ENCODE measurements around the gene NELL1.
"Not testable (repeated sequence)": the region's sequence is repeated elsewhere in the genome, so short reads cannot be mapped to it uniquely, and the experiment has no call there.

The NELL1 gene

DNA sequence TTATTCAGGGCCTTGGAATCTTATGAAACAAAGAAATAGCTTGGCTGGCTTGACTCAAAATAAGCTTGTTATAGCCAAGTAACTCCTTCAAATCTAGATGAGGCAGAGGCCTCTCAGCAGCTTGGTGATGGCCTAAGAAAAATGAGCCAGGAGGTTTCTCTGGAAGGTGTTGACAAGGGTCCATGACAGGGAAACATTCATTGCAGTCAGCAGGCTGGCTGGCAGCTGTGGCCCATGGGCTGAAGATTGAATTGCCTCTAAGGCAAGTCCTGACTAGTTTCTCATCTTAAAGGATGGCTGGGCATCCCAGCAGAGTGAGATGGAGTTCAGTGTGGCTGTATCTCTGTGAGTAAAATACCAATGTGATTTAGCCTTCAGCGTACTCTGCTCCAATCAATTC, 441.0 kb downstream of the NELL1 start:
- no peak for DNase-seq (ENCODE audit: low spot score)

DNA sequence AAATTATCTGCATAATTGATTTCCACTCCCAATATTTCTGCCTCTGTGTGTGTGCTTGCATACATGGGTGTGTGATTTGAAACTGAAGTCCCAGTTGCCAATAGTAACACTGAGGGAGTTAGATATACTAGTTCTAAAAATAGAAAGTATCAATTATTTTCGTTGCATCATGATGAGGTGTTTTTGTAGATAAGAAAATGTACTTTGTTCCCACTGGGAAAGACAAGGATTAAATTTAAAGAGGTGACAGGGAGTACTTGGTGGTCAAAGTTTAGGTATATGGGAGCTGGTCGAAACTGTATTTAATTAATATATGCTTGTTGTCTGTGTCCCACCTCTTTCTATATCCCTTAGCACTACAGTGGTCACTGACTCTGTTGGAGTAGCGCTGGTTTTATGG, 444.5 kb downstream of the NELL1 start:
- DNase-seq (ENCODE audit: low spot score), result no peak

DNA sequence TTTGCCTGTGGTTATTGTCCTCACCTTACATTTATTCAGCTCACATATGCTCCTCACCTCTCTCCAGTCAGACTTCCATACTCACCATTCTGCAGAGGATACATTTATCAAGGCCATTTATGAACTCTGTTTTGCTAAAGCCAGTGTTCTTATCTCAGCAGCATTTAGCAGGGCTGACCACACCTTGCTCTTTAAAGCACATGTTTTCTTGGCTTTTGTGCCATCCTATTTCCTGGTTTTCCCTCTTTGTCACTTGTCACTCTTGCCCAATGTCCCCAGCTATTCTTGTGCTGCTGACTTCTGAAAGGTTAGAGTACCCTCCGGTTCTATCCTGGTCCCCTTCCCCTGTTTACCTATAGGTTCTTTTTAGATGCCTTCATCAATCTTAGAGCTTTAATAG, 446.6 kb downstream of the NELL1 start:
- no peak for DNase-seq (ENCODE audit: low spot score)

DNA sequence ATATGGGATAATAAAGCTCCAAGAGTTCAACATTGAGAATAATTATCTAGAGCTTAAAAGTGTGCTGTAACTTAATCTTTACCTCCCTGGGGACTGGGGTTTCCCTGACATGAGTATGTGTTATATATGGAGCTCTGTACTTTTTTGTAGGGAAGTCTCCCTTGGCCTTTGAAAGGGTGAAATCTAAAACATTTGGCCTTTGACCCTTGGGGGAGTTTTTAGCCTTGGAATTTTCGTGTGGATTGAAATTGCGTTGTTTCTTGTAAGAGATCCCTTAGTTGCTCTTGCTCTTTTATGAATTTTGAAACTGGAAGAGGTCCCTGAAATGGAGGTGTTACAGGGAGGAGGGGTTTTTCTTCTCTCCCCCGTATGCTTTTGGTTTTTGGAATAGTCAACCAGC, 450.0 kb downstream of the NELL1 start:
- no peak for DNase-seq (ENCODE audit: low spot score)

DNA sequence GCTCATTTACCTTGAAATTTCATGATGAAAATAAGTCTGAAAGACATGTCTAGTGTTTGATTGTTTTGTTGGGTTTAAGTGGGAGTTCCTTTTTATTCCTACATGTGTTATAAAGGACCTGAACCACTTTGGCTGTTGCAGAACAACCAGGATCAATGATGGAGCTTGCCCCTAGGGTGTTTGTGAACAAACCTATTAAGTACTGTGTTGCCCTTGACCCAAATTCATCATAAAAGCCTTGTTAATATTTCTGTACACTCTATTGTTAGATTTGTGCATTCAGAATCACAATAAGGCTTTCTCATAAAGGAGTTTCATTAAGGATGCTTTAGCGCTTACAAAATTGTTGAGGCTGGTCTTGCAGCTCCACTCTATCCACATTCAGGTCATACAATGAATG, 452.6 kb downstream of the NELL1 start:
- no peak for DNase-seq (ENCODE audit: low spot score)

DNA sequence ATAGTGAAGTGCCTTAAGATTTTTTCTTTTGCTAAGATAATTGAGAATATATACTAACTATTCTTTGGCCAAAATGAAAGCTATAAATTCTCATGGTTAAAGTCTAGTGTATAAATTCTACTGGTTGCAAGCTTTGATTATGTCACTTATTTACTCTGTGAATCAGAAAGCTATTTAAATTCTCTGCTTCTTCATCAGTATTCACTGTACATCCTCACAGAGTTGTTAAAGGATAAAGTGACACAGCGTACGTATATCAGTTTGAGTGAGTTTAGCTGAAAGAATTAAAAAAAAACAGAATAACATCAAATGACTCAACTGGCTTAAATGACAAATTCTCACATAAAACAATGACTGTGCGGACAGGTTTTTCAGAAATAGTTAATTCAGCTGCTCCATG, 453.1 kb downstream of the NELL1 start:
- no peak for DNase-seq (ENCODE audit: low spot score)

DNA sequence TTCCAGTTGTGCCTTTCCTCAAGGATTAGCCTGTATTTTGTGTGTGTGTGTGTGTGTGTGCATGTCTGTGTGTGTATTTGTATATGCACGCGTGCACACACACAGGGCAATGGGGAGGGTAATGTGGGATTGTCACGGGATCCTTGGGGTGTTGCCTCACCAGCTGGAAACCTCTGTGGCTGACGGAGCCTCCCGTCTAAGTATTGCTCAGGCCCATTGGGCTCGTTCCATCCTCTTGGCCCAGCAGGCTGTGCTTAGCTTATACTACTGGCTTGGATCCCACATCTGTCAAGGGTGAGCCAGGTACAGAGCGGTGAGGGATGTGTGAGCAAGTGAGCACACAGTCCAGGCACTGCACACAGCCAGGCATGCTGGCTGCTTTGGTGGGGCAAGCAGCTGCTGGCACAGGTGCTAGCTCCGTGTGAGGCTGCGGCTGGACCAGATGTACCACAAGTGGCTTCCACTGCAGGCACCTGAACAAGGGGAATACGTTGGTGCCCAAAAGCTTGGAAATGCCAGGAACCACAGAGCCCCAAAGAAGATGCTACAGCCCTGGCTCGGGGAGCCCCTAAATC, 462.8 kb downstream of the NELL1 start:
- no peak for DNase-seq (ENCODE audit: low spot score)

DNA sequence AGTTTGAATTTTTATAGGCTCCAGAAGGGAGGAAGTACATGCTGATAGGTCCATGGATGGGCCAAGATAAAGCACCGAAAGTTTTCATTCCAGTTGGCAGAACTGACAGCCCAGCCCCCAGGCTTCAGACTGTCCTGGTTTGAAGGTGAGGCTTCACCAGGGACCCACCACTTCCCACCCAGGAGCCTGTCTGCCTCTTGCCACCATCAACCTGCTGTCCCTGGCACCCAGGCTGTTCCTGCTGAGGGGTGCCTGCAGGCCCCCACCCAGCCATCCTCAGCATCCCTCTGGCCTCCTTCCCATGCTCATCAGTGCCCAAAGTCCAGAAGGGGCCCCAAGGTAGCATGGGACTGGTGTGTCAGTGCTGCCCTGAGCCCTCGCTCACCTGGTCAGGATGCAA, 463.9 kb downstream of the NELL1 start:
- DNase-seq (ENCODE audit: low spot score), result no peak

DNA sequence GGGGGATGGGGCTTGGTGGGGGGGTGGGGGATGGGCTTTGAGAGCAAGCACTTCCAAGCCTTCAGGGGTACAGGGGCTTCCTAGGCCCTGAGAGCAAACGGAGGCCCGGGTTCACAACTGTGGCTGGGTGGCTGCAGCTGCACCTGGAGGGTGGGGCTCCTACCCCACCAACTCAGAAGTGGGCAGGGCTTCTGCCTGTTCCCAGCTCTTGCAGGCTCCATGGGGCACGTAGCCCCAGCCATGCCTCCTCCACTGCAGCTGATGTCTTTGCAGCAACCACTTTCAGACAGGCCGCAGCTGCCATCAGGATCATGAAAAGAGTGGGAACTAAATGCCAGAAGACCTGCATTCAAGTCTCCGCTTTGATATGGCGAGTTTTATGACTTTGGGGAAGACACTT, 464.3 kb downstream of the NELL1 start:
- no peak for DNase-seq (ENCODE audit: low spot score)

DNA sequence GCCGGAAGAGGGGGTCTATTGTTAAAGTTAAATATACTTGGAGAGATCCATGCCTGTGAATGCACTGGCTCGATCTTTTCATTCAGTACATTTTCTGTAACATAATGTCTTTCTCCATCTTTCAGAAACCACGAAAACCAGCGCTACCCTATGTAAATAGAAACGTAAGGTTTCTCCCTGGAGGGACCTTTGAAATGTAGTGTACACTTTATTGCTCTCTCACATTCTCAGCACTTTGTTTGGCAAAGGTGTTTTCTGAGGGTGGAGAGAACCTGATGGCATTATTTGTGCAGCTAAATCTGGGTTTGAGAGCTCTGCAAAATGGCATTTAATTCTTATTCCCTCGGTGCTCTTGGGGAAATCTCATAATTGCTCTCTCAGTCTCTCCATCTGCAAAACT, 468.4 kb downstream of the NELL1 start:
- DNase-seq (ENCODE audit: low spot score), result no peak

DNA sequence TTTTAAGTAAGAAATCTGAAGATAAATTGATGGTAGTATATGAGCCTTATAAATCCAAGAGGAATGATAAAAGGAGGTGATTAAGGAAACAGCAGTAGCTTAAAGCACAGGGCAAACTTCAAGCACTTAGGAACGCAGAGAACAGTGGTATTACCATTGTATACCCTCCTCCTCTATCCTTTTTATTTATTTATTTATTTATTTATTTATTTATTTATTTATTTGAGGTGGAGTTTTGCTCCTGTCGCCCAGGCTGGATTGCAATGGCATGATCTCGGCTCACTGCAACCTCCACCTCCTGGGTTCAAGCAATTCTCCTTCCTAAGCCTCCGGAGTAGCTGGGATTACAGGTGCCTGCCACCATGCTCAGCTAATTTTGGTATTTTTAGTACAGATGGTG, 472.2 kb downstream of the NELL1 start:
- not testable (repeated sequence) for DNase-seq (ENCODE audit: low spot score)

DNA sequence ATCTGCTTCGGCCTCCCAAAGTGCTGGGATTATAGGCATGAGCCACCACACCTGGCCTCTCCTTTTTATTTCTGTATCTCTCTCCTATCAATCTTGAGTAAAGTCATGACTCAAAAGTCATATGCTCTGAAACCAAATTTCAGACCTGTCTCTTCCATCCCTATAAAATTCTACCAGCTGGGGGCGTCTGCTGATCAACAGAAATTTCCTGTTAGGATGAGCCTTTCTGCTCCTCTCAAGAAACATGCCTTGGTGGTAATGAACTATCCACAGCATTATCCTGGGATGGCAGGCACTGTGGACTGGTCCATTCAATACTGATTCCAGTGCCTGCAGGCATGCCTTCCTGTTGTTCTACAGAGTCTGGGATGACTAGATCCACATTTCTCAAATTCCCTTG, 472.6 kb downstream of the NELL1 start:
- no peak for DNase-seq (ENCODE audit: low spot score)

DNA sequence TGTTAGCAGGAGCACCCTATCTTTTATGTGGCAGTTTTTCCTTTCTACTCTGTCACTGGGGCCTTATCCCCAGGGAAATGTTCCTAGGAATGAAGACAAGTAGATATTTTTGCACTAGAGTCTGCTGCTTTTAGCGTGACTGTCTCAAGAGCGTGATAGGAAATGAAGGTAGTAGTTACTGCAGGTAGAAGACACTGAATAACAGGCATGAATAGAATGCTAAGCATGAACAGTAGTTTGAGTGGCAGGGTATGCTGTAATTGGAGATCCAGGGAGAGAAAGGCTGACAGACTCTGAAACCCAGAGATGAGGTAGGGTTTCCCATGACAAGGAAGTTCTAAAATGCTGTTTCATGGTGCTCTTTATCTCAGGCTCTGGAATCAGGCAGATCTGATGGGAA, 475.1 kb downstream of the NELL1 start:
- DNase-seq (ENCODE audit: low spot score), result no peak

DNA sequence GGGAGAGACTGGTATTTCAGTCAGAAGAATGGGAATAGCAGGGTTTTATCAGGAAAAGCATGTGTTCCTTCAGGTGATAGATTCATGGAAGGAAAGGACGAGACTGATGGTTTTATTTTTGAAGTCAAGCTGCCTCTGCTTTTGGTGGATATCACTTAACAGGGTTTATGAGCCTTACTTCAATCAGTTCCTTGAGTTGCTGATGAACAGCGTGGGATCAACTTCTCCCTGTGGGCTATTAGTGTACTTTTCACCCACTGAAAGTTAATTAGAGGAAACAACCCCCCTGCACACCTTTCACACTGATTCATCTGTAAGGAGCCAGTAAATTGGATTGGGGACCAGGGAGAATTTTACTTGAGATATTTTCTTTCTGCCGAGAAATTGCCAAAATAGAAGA, 479.0 kb downstream of the NELL1 start:
- no peak for DNase-seq (ENCODE audit: low spot score)

DNA sequence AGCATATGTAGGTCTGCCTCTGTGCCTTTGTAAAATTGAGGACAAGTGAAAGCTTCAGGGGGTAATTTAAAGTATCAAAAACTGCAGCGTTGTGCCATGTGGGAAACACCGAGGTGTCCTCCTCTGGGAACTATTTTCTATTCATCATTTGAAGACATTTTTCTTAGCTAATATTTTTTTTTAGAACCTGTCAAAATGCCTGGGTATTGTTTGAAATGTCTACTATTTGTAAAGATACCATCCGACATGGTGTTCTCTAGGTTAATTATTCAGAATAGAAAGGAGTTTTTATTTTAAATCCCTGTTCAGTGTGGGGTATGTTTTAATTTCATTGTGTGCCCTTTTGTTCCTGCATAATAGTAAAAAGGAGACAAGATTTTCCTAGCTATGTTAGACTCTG, 490.8 kb downstream of the NELL1 start:
- DNase-seq (ENCODE audit: low spot score), result no peak

DNA sequence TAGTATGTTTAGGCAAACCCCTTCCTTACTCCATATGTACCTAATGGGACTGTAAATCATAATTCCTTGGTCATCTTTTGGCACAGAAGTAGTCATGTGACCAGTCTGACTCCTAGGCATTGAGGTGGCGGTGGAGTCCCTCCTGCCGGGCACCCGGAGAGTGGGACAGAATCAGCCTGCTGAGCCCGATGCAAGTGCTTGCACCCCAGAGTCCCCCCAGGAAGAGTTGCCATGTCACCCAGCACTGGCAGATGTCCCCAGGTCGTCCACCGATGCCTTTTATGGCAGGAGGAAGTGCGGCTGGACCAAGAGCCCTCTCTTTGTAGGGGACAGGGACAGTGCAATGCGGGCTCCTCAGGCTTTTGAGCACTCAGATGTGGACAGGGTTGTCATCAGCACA, 500.3 kb downstream of the NELL1 start:
- no peak for DNase-seq (ENCODE audit: low spot score)

DNA sequence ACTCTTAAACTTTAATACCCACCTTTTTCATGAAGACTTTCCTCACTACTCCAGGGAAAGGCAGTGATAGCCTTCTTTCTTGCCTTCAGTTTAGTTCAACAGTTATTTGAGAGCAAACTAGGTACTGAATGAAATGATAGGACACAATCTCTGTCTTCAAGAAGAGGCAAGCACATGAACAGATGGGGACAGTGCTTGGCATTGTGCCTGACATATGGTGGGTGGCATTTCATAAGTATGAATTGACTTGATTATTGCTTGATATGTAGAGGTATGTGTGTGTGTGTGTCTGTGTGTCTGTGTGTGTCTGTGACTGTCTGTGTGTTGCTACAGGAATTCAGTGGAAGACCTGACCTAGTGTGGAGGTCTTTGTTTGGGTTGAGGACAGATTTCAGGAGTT, 504.1 kb downstream of the NELL1 start:
- DNase-seq (ENCODE audit: low spot score), result no peak

DNA sequence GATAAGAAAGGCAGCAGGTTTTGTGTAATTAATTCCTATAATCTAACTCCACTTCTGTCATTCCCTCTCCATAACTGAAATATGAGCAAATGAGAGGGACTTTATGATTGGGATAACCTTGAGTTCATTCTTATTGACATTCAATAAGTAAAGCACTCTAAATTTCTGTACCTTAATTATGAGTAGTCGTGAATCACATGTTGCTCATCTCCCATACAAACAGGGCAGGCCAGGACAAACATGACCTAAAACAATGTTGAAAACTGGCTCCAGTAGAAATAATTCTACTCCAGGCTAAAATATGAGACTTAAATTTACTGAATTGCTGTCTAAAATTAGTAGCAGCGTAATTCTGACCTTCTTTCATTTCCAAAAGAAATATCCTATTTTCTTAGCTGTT, 505.4 kb downstream of the NELL1 start:
- DNase-seq (ENCODE audit: low spot score), result no peak

DNA sequence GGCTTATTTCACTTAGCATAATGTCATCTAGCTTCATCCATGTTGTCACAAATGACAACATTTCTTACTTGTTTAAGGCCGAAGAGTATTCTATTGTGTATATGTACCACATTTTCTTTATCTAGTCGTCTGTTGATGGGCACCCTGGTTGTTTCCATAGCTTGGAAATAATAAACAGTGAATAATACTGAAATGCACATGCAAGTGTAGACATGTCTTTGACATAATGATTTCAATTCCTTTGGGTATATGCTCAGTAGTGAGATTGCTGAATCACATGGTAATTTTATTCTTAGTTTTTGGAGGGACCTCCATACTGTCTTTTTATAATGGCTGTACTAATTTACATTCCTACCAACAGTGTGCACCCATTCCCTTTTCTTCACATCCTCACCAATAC, 508.0 kb downstream of the NELL1 start:
- DNase-seq (ENCODE audit: low spot score), result no peak

DNA sequence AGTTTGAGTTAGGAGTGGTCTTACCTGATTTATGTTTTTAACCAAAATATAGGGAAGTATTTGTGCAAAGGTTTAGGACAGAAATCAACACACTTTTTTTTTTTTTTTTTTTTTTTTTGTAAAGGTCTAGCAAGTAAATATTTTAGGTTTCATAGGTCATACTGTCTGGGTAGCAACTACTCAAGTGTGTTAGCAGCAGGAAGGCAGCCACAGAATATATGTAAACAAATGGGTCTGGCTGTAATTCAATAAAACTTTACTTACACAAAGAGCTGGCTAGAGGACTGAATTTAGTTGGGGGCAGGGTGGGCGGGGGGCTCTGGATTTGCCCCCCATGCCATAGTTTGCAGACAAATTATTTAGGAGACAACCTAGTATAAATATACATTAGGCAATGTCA, 510.4 kb downstream of the NELL1 start:
- no peak for DNase-seq (ENCODE audit: low spot score)

DNA sequence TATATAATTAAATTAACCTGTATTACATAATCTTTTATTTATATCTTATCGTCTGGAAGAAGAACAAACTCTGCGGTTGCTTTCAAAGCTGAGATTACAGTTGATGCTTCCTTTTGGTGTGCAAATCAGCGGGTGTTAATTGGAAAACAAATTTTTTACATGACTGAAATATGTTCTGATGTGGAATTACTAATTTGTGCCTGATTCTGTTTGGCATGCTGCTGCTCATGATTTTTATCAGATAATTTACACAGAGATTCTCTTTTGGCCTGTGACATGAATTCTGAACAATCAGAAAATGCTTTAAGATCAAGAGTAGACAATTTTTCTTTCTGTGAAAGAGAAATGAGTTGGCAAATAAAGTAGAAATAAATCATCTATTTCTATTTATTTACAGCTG, 510.8 kb downstream of the NELL1 start:
- DNase-seq (ENCODE audit: low spot score), result no peak

DNA sequence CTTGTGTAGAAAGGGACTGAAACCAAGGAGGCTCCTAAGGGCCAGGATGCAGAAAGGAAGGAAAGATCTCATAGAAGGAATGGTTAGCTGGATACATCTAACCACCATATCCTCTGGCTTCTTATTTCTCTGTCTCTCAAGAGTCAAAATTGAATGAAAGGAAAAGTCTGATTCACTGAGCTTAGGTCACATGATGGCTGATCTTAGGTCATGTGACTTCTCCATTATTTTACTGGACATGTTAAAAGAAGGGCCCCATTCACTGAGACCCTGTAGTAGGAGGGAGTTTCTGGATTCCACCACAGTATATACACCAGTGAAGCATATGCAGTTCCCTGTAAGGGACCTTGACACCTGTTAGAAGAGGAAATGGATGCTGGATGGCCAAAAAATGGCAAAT, 516.6 kb downstream of the NELL1 start:
- no peak for DNase-seq (ENCODE audit: low spot score)

DNA sequence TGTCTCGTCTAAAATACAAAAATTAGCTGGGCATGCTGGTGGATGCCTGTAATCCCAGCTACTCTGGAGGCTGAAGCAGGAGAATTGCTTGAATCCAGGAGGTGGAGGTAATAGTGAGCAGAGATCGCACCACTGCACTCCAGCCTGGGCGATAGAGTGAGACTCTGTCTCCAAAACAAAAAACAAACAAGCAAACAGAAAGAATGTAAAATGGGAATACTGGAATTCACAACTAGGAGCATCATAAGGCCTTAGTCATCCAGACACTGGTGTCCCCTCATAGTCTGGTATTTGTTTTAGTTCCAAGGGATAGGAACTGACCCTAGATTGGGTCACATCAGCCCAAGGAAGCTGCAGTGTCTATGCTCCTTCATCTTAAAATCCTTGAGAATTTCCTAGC, 520.8 kb downstream of the NELL1 start:
- no peak for DNase-seq (ENCODE audit: low spot score)

DNA sequence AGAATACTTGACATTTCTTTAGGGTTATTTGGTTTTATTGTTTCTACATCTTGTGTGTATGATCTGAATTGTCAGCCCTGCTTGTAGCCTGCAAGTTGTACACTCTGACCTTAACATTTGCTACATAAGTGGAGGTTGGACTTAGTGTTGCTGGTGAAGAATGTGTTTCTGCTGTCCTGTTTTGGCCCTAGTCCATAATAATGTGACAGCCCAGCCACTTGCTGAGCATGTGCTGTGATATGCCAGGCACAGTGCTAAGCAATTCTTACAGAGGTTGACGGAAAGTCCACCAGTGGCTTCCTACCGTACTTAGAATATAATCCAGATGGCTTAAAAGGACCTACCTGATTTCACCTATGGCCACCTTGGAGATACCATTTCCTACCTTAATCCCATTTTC, 526.6 kb downstream of the NELL1 start:
- no peak for DNase-seq (ENCODE audit: low spot score)

DNA sequence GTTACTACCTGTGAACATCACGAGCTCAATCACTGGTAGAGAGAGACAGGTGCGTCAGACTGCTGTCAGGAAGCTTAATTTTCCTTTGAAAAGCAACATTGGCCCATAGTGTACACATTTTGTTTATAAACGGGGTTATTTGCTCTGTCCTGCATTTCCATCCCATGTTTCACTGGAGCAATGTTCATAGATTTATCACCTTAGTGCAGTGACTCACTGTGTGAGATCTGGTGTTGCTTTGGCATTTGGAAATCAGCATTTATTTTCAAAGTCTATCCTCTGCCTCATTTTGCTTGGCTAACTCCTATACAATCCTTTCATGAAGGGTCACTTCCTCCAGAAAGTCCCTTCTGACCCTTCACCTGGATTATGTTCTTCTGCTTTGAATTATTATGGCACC, 529.1 kb downstream of the NELL1 start:
- no peak for DNase-seq (ENCODE audit: low spot score)

Data from left forelimb (tissue), 1 donor.